ENCODE results near the gene DAZAP1.
A peak's percentile ranks its signal among the peaks of the same experiment; 100 is the strongest.

DAZAP1 gene
- long read RNA-seq, donor 1, transcript DAZAP1-208 (1 exons, 3,642 nt): major isoform, 54 of 84 reads
- long read RNA-seq, donor 1, transcript DAZAP1-201 (12 exons, 2,160 nt): minor isoform, 14 of 84 reads
- long read RNA-seq, donor 1, partial matches to known transcripts: 10 of 84 reads
- long read RNA-seq, donor 1, other reads (novel, unspliced or antisense): 0 of 84 reads
- long read RNA-seq, donor 2, transcript DAZAP1-208 (1 exons, 3,642 nt): major isoform, 24 of 38 reads
- long read RNA-seq, donor 2, transcript DAZAP1-201 (12 exons, 2,160 nt): minor isoform, 9 of 38 reads
- long read RNA-seq, donor 2, partial matches to known transcripts: 0 of 38 reads
- long read RNA-seq, donor 2, other reads (novel, unspliced or antisense): 0 of 38 reads
- long read RNA-seq, donor 3, transcript DAZAP1-208 (1 exons, 3,642 nt): major isoform, 26 of 33 reads
- long read RNA-seq, donor 3, partial matches to known transcripts: 0 of 33 reads
- long read RNA-seq, donor 3, other reads (novel, unspliced or antisense): 0 of 33 reads
- long read RNA-seq, donor 4, transcript DAZAP1-208 (1 exons, 3,642 nt): major isoform, 46 of 64 reads
- long read RNA-seq, donor 4, transcript DAZAP1-201 (12 exons, 2,160 nt): minor isoform, 7 of 64 reads
- long read RNA-seq, donor 4, transcript DAZAP1-203 (5 exons, 3,943 nt): minor isoform, 5 of 64 reads
- long read RNA-seq, donor 4, partial matches to known transcripts: 6 of 64 reads
- long read RNA-seq, donor 4, other reads (novel, unspliced or antisense): 0 of 64 reads
- long read RNA-seq, donor 5, transcript DAZAP1-208 (1 exons, 3,642 nt): major isoform, 41 of 61 reads
- long read RNA-seq, donor 5, transcript DAZAP1-201 (12 exons, 2,160 nt): minor isoform, 14 of 61 reads
- long read RNA-seq, donor 5, partial matches to known transcripts: 0 of 61 reads
- long read RNA-seq, donor 5, other reads (novel, unspliced or antisense): 0 of 61 reads
- long read RNA-seq, donor 6, transcript DAZAP1-201 (12 exons, 2,160 nt): minor isoform, 9 of 72 reads
- long read RNA-seq, donor 6, transcript DAZAP1-208 (1 exons, 3,642 nt): major isoform, 47 of 72 reads
- long read RNA-seq, donor 6, partial matches to known transcripts: 10 of 72 reads
- long read RNA-seq, donor 6, other reads (novel, unspliced or antisense): 0 of 72 reads
- long read RNA-seq, donor 7: 0 reads
- long read RNA-seq, donor 8, transcript DAZAP1-208 (1 exons, 3,642 nt): major isoform, 37 of 56 reads
- long read RNA-seq, donor 8, transcript DAZAP1-201 (12 exons, 2,160 nt): minor isoform, 10 of 56 reads
- long read RNA-seq, donor 8, partial matches to known transcripts: 0 of 56 reads
- long read RNA-seq, donor 8, other reads (novel, unspliced or antisense): 0 of 56 reads

DNA sequence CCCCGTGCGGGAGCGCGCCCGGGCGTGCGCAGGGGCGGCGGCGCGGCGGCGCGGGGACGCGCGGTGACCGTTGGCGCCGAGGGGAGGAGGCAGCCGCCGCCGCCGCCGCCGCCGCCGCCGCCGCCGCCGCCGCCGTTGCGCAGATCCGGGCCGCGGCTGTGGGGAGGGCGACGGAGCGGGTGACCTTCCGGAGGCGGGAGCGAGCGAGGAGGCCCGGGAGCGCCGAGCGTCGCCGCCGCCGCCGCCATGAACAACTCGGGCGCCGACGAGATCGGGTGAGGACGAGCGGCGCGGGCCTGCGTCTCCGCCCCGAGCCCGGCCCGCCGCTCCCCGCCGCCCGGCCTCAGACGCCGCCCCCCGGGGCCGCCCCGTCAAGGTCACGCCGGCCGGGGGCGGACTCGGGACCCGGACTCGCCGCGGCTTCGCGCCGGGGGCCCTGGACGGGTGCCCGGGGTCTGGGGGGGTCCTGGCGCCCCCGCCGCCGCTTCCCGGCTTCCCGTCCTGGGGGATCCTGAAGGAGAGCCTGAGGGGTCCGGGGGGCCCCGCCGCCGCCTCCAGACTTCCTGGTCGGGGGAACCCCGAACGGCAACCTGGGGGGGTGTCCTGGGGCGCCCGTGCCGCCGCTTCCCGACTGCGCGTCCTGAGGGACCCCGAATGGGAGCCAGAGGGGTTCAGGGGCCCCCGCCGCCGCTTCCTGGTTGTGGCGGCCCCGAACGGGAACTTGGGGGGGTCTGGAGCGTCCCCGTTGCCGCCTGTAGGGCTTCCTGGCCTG lies at the start of gene DAZAP1:
TSS of gene DAZAP1 (plus strand) at position 59 of the 772 bp plus-strand sequence. CDS start at position 247, 188 bp downstream.
- DNase-seq: no peak

DNA sequence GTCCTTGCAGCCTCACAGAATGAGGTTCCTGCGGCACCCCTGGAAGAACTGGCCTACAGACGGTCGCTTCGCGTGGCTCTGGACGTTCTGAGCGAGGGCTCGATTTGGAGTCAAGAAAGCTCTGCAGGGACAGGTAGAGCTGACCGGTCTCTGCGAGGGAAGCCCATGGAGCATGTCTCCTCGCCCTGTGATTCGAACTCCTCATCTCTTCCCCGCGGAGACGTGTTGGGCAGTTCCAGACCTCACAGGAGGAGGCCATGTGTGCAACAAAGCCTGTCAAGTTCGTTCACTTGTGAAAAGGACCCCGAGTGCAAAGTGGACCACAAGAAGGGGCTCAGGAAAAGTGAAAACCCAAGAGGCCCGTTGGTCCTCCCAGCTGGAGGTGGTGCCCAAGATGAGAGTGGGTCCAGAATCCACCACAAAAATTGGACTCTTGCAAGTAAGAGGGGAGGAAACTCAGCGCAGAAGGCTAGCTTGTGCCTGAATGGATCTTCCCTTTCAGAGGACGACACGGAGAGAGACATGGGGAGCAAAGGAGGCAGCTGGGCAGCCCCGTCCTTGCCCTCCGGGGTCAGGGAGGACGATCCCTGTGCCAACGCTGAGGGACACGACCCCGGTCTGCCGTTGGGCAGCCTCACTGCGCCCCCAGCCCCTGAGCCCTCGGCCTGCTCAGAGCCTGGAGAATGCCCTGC lies 47.1 kb upstream of the DAZAP1 start:
- no peak for DNase-seq

DNA sequence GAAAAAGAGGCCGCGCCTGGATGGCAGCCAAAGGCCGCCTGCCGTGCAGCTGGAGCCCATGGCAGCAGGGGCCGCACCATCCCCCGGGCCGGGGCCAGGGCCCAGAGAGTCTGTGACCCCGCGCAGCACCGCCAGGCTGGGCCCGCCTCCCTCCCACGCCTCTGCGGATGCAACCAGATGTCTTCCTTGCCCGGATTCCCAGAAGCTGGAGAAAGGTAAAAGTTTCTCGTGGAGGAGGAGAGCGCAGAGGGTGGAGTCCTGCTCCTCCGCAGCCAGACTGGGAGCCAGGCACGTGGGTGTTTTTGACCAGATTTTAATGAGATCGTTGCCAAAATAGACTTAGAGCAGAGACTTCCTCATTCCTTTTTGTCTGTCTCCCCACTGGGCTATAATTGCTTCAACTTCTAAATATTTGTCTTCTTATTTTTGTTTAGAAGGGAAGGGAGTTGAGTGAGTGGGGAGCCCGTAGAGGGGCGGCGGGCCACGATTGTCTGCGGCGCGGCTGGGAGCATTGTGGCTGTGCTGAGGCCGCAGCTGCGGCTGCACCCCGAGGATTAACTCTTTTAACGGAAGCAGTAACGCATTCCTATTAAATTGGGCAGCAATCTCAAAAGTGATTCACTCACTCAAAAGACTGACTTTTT lies 46.4 kb upstream of the DAZAP1 start:
- DNase-seq: peak; percentile 77

DNA sequence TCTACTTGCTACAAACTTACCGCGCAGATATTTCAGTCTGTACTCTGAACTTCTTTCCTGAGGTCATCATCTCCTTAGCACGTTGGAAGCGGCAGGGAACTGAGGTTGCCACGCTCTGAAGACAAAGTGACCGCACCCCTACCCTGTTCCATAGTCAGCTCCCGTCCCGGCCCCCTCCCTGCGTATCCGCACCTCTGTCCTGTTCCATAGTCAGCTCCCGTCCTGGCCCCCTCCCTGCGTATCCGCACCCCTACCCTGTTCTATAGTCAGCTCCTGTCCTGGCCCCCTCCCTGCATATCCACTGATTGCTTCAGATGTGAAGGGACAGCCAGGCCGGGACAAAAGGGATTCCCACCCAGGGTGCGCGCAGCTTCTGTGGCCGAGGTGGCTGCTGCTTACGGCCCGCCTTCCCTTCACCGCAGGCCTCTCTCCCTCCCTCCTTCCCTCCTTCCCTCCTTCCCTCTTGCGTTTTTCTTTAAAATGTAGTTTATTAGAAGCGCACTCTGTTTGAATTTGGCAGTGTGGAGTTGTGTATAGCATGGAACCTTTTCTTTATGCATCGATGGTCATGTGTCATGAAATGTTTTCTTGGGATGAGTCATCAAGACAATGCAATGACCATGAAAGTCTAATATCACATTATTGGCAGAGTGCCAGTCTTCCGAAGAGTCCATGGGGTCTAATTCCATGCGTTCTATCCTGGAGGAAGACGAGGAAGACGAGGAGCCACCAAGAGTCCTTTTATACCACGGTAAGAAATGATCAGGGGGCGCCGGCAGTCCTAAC lies 45.6 kb upstream of the DAZAP1 start:
- DNase-seq: no peak

DNA sequence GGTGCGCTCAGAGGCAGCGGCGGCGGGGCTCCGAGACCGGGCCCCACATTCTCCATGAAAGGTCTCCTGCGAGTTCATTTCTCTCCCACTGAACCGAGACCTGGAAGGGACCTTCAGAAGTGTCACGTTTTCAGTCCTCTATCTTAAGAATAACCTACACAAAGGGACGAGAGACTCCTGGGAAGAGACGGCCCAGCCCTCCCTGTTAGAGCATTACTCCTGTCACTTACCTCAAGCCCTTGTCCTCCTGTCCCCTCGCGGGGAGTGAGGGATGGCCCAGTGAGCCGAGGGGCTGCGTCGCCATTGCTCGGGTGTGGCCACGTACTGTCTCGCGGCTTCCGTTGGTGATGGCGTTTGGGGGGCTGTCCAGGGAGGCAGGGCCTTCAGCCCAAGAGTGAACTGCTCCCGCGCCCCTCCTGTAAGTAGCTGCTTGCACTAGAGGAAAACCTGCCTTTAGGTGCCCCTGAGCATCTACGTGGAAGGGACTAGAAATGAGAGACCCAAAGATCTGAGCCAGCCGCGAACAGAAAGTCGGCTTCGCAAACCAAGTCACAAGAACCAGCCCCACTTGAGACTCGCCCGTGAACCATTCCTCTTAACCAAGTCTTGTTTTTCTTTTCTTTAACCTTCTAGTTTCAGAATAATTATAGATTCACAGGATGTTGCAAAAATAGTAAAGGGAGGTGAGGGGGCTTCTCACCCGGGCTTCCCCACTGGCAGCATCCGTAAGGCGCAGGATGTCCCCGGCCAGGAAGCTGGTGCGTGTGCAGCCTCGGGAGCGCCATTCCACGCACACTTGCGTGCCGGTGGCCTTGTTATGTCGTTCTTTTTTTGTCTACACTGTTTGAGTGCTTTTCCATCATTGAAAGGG lies 44.8 kb upstream of the DAZAP1 start:
- DNase-seq: no peak

DNA sequence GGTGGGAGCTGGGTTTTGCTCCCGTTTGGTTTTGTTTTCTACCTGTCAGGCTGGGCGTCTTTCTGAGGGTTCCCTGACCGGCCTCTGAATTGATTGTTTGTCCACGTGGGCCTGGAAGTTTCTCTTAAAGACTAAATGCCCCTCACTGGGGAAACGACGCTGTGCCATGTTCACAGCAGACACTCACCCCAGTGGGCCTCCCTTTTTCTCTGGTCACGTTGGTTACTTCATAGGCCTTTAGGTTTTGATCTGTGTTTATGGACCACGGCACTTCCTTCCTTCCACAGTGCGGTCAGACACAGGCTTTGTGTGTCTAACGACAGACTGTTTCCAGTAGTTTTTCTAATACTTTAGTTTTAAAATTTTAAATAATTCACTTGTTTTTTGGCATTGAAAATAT lies 43.8 kb upstream of the DAZAP1 start:
- no peak for DNase-seq

DNA sequence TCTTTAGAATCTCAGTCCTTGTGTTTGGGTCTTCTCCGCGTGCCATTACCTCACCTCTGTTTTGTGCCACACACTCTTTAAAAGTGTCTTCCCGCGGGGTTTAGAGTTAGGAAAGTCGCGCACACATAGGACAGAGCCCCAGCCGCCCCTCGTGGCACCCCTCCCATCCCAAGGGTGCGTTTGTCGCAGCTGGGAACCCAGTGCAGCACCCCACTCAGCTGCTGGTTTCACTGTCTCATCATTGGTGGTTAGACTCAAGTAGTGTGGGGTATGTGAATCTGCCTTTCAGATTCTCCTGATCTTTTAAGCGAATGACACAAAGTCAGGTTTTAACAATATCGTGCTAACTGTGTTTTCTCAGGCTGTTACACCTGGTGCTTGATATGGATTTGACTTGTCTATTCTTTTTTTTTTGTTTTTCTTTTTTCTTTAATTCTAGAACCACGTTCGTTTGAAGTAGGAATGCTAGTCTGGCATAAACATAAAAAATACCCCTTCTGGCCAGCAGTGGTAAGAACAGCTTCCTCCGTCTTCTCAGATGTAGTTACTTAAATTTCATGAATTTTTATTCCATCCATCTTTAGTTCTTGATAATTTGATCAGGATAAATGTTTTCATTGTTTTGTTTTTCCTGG lies 43.2 kb upstream of the DAZAP1 start:
- no peak for DNase-seq

DNA sequence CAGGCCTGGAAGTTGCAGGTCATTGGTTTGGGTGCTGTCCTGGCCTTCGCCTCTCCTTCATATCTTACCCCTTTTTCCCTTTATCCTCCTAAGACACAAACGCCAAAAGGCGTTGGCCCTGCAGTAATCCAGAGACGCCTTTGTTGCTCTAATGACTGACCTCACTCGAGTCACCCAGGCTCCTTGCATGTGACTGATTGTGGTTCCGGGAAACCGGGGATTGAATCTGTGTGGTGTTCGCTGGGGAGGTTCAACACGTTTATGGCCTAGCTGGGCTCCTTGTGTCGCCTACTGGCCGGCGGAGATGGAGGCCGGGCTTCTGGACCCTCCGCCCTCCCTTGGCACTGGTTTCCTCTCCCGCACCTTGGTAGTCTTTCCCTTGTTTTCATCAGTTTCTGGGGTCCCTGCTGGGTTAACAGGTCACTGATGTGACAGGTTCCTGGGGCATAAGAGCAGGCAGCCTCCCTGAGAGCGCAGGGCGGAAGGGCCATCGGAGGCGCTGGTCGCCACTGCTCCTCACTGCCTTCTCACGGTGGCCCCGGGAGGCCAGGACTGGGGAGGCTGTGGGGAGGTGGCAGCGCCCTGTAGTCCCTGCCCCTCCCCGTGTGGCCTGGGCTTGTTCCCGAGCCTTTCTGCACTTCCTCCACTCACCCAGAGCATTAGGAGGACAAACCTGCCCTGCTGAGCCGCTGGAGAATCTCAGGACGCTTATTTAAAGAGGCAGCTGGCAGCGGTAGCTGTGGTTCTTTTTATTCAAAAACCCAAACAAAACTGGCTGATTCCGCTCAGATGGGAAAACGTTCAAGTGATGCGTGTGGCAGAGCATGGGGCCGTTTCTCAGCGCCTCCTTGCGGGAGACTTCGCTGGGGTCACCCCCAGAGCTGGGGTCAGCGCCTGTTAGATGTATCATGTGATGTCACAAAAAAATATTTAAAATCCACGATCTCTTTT lies 41.8 kb upstream of the DAZAP1 start:
- DNase-seq: no peak

DNA sequence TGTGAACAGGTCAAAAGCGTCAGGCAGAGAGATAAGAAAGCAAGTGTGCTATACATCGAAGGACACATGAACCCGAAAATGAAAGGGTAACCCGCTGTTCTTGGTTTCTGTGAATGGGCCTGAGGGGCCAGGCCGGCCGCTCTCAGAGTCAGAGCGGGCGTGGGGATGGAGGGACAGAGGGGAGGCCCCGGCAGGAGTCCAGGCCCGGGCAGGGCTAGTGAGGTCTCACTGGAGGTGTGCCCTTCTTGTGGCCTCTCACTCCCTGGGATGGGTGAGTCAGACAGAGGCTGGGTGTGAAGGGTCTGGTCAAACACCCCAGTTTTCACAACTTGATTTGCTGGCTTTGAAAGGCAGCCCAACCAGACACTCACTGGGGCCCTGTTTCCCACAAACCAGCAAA lies 41.1 kb upstream of the DAZAP1 start:
- no peak for DNase-seq

DNA sequence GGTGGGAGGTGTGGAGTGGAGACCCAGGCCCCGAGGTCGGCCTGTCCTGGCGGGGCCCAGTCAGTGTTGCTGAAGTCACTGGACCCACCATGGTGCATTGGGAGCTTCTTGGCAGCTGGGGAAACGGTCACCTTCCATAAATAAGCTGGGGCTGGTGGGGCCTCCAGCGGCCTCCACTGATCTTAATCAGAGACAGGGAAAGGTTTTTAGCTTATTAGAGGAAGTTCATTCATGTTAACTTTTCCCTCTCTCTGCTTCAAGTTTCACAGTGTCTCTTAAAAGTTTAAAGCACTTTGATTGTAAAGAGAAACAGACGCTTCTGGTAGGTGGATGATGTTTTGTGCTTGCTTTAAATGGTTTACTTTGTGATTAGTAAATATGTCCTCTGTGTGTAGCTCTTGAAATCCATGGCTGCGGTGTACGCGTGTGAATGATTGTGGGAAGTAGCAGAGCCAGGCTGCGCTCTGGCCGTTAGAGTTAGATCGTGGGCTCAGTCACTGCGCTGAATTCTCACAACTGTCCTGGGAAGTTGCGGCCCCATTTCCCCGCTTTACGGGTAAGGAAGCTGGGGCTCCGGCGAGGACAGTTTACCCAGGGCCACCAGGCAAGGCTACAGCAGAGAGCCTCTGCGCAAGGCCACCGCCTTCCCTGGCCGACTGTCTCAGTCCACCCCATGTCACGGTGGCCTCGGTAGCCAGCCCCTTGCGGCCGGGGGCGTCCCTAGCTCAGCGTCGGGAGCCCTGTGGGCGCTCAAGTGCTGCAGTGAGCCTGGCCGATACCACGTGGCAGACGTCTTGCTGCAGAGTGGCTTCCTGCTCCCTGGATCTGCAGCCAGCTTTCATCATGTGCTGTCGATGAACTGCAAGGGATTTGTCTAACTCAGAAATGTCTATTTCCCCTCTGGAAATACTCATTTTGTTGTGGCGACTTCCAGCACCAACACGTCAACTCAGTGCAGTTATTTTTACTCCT lies 40.2 kb upstream of the DAZAP1 start:
- no peak for DNase-seq

DNA sequence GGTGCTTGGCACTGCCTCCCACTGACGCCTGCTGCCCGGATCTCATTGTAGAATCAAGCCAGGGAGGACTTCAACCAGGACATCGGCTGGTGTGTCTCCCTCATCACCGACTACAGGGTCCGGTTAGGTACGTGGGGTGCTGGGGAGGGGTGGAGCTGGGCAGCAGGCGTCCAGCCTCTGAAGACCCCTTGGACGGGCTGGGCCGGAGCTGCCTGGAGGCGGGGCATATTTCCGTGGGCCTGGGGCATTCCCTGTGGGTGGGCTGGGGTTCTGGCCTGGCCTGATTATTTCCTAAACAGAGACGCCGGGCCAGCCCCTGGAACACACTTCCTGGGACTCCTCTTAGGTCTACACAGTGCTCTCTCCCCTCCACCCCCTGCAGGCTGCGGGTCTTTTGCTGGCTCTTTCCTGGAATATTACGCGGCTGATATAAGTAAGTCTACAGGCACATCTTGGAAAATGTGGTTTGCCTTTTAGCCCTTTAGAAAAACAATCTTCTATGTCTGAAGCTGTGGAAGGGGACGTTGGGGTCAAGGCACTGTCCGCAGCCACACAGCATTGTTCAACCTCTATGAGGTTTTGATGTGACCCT lies 38.1 kb upstream of the DAZAP1 start:
- DNase-seq: no peak

DNA sequence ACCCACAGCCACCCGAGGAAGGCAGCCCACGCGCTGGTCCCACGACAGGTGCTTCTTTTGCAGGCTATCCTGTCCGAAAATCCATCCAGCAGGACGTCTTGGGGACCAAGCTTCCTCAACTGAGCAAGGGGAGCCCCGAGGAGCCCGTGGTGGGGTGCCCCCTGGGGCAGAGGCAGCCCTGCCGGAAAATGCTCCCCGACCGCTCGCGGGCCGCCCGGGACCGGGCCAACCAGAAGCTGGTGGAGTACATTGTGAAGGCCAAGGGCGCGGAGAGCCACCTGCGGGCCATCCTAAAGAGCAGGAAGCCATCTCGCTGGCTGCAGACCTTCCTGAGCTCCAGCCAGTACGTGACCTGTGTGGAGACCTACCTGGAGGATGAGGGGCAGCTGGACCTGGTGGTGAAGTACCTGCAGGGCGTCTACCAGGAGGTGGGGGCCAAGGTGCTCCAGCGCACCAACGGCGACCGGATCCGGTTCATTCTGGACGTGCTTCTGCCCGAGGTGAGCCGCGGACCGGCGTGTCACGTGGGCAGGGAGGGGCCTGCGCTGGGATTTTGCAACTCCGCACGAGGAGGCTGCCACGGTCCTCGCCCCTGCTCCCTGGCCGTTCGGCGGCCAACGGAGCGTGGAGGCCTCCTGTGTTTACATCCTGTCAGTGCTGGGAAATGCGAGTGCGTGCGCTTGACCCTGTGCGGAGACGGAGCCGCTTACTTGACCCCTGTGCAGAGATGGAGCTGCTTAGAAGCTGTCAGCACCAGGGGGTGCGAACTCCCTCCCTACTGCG lies 36.6 kb upstream of the DAZAP1 start:
- DNase-seq: peak; percentile 70

DNA sequence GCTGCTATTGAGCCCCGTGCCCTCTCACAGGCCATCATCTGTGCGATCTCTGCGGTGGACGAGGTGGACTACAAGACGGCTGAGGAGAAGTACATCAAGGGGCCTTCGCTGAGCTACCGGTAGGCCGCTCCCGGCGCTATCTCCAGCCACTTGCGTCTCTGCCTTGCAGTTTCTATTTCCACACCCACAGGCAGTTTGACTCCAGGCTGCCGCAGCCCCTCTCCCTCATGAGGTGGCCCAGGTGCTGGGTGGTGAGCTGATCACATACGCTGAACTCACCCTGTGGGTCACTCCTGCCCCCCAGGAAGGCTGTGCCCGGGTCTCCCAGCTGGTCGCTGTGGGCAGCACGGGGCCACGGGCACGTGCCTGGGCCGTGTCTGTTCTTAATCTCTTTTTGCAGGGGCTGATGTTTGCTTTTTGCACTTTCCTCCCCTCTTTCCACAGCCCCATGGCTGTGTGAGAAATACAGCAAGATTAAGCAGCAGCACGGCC lies 34.3 kb upstream of the DAZAP1 start:
- no peak for DNase-seq

All from right kidney (tissue), 9 donors.